GM20431 (cell line): Measurements from ENCODE around the gene RAB31.

Experiments
- in situ Hi-C: fragments of 300-500 bp; cut with MseI, MboI; formaldehyde crosslinking; loops from one replicate; pipeline ENCODE4 v1.15.0; 2020; ENCODE audit warnings: low sequenced_read_pairs; ENCODE audit not compliant: unreplicated experiment

RAB31 gene

DNA sequence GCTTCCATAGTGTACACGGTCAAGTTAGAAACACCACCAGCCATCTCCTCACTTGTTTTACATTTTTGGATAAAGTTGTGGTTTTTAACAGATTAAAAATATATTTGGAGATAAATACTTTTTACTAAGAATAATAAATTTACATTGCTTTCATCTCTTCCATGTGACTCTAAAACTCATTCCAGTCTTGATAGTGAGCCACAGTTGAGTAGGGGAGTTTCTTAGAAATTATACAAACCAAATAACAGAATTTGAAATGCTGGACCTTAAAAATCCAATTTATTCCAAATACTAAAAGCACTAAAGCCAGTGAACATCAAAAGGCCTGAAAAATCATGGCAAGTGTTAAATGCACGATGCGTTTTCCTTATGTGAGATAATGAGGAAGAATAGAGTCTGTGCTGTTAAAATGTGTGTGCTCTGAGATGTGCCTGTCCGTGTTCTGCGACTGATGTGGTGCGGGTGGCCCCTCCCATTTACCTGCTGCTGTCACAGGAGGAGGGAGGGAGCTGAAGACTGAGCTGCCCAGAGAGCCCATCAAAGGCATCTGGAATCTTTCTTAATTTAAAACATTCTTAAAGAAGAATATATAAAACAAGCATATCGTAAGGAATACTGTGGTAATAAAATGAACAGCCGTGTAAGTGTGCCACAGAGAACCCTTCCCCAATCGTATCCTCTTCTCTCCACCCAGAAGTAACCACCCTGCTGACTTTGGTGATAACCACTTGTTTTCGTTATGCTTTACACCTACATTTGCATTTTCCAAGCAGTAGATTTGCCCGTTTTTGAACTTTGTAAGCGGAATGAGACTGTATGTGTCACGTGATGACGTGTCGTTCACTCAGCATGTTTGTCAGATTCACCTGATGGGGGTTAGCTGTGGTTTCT is 120.7 kb downstream of the RAB31 start:
- in situ Hi-C loops: no loop called here

DNA sequence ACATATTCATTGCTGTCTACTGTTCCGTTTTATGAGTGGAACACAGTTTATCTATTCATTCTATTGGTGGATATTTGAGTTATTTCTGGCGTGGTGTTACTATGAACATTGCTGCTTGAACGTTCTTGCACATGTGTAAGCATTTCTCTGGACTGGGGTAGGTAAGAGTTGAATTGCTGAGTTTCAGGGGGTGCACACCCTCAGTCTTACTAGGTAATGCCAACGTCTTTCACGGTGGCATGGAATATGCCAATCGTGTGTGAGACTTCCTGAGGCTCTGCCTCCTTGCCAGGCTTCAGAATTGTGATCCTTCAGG is 121.3 kb downstream of the RAB31 start:
- in situ Hi-C loops: no loop called here

DNA sequence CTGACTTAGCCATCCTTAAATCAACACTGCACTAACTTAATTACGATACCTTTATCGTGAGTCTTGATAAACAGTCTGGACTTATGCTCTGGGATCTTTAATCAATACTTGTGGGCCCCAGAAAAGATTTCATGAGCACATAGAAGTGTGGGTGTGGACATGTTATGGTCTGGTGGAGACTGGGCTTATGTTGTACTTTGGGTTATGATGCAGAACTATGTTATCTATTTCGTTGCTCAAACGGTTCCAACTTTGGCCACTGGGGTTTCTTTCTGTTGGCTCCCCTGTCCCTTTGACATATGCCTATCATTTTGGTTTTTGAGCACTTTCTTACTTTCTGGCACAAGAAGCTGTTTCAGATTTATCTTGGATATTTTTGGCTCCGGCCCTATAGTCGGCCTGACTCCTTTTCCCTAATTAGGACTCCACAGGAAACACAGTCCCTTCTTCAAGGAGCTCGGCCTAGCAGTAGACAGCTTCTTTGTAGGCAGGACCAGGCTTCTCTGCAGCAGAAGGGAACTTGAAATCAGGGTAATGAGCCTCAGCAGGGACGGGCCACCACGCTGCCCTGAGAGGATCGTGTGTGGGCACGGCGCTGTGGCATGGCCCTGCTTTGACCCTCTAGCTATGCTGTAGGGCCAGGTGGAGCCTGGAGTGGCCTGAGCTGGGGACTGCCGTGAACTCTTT is 123.1 kb downstream of the RAB31 start:
- in situ Hi-C loops: no loop called here

DNA sequence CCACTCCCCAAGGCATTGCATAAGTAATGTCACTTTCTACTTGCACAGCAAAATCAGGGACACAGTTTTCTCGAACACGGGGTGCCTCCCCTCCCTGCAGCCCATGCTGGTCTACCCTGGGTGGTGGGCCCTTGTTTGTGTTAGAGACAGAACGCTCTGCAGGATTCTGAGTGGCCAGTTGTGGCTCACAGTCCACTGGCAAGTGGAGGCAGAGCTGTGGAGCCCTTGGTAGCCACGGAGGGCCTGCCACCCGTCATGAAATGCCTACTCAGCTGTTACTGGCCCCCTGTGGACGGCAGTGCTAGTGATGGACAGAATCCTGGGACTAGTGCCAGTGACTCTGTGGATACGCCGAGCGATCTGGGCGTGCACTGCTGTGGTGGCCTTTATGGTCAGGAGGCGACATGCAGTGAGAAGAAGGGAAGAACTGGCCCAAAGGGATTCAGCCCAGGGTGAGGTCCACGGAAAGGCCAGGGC is 123.7 kb downstream of the RAB31 start:
- in situ Hi-C loops: no loop called here

DNA sequence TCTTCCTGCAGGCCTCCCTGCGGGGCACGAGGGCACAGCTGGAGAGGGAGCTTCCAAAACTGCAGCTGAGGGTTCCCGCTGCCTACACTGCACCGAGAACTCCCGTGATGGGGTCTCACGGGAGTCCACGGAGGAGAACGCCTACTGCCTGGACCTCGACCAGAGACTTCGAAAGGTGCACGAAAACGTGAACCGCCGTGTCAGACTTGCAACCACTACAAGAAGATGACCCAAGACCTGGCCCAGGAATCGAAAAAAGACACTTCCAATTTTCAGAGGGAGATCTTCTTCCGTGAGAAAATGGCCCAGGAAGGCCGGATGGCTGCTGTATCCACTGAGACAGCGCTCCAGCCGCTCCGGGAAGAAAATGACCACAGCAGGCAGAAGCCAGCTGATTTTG is 124.8 kb downstream of the RAB31 start:
- in situ Hi-C loops: no loop called here

DNA sequence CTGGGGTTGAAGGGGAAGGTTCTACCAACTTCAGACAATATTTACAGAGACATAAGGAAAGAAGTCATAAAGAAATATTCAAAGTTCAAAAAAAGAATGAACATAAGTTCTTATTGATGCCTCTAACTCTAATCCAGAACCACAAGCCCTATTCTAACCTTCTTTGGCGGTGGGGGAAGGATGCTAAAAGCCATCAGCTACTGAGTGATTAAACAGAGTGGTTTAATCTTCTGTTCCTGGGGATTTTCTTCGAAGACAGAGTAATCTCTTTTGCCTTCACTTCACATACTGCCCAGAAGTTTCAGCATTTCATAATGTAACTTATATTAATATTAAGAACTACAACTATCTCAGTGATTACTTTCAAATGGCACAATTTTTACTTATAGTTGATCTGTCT is 126.5 kb downstream of the RAB31 start:
- in situ Hi-C loops: no loop called here

DNA sequence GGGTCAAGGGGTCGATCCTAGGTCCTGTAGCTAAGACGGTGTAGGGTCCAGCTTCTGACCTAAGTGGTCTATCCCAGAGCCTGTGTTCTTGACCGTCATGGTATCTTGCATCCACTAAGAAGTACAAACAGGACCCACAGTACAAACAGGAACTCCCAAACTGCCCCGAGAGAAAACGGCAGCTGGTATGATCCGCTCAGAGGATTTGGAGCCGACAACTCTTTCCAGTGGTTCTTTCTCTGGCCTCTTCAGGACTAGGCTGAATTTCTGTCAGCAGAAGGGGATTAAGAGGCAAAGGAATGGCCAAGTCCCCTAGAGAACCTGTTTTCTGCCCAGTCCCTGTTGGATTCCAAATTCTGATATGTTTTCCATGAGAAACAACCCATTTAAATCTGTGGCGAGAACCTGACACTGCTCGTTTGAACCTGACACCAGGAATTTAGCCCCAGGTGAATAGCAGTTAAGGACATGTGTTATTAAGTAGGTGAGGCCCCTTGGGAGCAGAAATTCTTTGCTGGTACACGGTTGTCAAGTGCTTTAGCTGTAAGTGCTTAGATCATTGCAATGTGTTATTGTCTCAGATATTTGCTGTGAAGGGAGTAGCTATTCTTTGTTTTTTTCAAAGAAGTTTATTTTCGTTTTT is 127.1 kb downstream of the RAB31 start:
- in situ Hi-C loops: no loop called here

DNA sequence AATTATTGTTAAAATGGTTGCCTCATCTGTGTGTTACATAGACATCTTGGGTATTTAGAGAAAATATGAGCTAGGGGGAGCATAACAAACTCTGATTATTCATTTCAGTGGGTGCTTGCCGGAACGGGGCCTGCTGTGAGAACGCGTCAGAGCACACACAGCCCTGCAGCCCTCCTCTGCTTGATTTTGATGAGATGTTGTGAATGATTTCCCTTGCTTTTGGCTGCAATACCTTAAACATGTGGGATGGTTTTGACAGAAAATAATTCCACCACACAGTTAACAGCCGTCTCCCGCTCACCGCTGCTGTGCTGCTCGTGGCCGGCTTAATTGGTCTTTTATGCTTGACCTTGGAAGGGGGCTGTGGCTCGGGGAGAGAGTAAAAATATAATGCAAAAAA is 127.7 kb downstream of the RAB31 start:
- in situ Hi-C loops: no loop called here

DNA sequence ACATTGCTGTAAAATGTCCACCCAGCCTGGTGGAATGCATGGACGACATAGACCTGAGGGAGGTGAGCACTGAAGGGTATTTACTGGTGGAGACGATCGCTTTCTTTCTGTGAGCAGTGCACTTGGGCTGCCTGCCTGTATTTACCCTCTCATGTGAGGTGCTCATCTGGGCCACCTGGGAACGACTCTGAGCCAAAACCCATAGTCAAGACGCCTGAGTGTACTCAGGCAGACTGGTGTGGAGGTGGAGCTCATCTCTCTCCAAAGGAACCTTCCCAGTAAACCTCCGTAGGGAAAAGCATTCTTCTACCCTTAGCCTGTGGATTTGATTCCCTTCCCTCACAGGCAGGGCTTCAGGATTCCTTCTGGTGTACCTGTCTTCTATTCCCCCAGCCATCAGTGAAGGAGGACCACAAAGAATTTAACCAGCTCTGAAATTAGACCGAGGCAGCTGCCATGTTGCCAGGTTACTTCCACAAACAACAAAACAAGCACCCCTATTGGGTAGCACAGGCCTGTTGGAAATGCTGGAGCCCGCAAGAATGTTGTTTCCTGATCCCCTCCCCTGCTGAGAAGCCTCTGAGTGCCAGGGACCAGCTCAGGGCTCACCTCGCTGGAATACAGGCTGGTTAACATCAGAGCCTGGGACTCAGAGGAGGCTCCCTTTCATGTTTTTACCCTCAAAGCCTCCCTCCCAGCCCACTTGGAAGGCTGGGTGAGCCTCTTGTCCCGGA is 130.2 kb downstream of the RAB31 start:
- in situ Hi-C loops: no loop called here

DNA sequence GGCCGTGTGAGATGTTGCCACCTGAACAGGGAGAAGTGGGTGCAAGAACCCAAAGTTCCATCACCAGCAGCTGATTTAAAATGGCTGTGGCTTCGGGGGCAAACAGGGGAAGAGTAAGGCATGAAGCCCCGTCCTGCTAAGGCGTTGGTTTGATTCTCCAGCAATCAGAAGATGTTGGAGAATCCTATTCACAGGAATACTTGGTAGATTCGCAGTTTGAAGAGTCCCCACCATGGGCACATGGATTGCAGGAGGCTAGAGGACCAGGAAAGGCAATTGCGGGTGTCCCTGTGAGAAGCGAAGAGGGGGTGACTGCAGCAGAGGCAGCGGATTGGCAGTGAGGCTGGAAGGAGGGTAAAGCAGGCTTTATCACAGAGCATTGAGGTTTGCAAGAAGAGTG is 131.1 kb downstream of the RAB31 start:
- in situ Hi-C loops: no loop called here

DNA sequence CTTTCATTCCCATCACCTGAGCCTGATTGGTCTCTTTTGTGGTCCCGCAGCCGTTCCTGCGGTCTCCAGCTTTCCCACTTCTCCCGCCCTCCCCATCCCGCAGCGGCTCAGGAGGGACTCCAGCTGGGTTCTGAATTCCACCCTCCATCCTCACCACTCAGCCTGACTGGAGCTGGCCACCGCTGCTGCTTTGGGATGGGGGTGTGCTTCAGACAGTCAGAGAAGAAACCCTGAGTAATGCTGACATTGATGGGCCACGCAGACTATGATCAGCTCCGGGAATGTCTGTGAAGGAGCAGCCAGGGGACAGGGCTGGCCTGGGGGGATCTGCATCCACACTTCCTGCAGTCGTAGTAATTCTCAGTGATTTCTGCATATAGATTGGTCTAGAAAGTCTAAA is 131.8 kb downstream of the RAB31 start:
- in situ Hi-C loops: no loop called here

DNA sequence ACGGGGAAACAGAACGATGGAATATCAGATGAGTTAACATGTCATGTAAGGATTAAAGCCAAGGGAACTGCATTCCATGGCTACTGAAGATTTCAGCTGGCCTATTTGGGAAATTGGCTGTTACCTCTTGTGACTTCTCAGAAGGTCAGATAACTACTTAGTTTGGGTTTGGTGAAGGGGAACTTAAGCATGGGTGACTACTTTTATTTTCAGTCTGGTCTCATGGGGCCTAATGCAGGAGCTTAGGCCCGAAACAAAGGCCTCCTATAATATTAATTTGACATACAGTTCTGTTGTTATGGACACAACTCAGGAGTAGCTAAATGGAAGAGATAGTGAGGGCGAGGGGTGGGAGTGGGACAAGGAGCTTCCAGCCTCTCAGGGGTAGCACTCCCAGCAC is 133.7 kb downstream of the RAB31 start:
- in situ Hi-C loops: no loop called here

DNA sequence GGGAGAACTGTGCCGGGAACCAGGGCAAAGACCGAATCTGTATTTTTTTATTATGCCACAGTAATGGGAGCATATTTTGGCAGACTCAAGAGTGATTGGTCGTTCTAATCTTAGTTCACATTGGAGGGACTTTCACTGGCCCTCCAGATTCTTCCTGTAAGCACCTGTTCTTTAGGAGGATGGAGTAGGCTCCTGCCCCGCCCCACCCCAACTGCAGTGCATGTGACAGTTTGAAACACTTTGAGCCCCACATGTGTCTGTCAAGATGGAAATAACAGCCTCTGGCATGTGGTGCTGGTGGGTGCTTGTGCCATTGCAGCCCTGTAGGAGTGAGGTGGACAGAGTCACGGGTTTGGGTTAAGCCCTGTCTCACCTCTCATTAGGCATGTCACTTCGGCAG is 134.3 kb downstream of the RAB31 start:
- in situ Hi-C loops: no loop called here

DNA sequence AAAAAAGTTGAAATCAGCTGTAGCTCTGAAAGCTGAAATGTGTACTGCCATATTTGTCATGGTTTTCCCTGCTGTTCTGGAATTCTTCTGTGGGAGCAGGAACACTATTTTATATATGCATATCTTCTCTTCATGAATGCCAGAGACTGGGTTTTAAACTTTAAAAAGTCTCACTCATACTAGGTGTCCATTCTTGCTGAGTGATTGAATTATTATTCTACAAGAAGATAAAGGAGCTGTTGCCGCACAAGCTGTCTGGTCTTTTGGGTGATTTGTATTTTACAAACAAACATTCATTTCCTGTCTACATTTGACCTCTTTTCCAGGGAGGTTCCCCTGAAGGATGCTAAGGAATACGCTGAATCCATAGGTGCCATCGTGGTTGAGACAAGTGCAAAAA is 137.2 kb downstream of the RAB31 start:
- in situ Hi-C loops: no loop called here

DNA sequence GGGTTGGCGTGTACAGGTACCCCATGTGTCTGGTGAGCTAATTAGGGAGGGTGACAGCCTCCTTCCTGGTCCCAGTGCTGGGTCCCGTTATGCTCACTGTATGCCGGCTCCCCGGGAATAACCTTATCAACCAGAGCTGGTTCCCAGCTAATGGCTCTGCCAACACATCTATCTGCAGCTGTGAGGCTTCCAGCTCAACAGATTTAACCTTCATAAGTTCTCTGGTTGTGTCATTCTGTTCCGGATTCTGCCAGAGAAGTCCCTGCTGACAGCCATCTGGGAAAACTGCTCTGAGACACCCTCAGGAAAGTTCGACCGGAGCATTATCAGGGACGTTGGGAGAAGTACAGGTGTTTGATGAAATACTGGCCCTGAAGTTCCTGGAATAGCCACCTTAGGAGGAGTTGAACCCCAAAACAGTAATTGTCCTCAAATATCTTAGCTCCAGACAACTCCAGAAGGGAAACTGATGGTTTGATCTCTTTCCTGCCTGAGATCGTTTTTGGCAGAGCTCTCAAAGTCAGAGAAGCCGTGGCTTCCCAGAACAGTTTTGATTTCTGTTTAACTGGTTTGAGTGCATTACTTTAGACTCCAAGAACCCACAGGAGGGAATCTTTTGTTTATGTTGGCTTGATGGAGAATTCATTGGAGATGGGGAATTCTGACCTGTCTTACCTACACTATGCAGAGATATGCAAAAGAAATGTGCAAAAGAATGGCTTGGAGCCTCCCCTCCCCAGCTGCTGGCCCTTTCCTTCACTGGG is 138.2 kb downstream of the RAB31 start:
- in situ Hi-C loops: no loop called here

DNA sequence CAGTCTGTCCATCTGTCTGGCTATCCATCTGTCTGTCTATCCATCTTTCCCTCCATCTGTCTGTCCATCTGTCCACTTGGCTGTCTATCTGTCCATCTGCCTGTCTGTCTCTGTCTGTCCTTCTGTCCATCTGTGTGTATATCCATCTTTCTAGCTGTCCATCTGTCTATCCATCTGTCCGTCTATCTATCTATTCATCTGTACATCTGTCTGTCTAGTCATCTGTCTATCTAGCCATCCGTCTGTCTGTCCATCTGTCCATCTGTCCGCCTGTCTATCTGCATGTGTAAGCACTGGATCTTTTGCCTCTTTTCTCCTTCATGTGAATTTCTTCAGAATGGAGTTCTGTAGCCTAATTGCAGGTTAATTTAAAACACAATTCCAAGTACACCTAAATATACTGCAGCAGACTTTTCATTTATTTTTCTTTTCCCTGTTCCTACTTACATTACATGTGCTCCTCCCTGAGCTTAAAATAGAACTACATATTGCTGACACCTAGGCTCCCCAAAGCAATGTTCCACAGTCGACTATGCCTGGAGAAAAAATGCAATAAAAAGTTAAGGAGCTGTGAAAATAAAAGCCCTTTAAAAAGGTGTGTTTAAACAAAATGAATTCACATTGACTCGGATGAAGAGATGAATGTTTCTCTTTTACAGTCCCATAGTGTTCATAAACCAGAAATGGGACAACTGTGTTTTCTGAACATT is 140.2 kb downstream of the RAB31 start:
- in situ Hi-C loops: no loop called here

DNA sequence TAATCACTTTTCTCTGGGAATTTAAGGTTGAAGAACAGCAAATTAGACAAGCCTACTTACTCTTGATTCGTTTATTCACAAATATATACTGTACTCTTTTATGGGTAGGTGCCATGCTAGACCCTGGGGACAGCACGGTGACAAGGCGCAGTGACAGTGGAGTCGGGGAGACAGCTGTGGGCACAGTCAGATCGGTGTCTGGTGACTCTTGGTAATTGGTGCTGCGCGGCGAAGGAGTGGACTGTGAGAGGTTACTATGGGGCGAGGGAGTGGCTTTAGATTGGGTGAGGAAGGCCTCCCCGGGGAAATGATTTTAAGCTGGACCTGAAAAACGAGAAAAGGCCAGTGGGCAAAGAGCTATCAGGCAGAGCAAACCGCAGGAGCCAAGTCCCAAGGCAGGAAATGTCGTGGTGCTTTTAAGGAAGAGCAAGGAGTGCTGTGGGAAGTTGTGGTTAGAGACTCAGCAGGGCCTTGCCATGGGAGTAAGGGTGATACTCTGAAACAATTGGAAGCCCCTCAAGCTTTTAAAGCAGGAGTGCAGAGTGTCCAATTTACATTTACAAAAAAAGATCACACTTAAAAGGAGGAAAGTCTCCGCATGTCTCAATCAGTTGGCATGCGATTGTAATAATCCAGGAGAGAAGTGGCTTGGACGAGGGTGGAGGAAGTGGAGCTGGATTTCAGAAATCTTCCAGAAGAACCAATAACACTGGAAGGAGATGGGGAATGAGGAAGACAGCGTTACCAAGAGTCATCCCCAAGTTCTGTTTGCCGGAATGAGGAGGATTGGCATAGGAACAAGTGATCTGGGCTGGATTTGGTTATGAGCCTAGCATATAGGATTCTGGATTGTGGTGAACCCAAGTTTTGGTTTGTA is 141.5 kb downstream of the RAB31 start:
- in situ Hi-C loops: no loop called here

DNA sequence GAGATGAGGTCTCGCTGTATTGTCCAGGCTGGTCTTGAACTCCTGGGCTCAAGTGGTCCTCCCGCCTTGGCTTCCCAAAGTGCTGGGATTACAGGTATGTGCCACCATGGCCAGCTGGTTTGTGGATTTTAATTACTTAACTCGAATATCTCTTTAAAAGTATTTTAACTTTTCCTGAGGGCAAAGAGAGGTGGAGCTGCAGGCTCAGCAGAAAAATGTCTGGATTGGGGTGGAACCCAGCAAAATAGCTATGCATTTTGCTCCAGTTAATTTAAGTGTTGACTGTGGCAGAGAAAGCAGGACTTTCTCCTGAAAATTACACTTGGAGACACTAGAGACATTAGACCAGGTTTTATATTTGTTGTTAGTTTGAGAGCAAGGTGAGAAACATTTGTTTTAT is 142.2 kb downstream of the RAB31 start:
- in situ Hi-C loops: no loop called here
